CD4-positive, alpha-beta T cell (primary cell): ENCODE results near the gene PDGFA. TPM values are rescaled to one million over a fixed set of nuclear protein-coding genes. Genes with fewer than 3 reads are reported as not detected.

Experiments used
- ATAC-seq: fragments of 200-7000 bp; cut with Tn5 transposase; one replicate; pipeline ENCODE4 v1.10.0; 2022; ENCODE audit warnings: mild to moderate bottlenecking; ENCODE audit not compliant: poor library complexity
- CTCF ChIA-PET: fragments of 350-600 bp; sonication (Branson Sonifier 250); formaldehyde crosslinking; loops from one replicate; lab custom pipeline; 2021; ENCODE audit warnings: antibody characterized with exemption, inconsistent platforms; lab: Charles Lee
- POLR2A ChIA-PET: fragments of 350-600 bp; sonication (Branson Sonifier 250); formaldehyde crosslinking; loops from one replicate; lab custom pipeline; 2021; ENCODE audit warnings: antibody characterized with exemption, inconsistent platforms; lab: Charles Lee
- DNase-seq, 14 experiments: peaks; one replicate each; pipeline ENCODE4 v3.0.0-alpha.2; 2013 to 2020; ENCODE audit warnings: mixed read lengths in 2 of 14
- H3K27ac ChIP-seq, 2 donors: one replicate each; pipeline versions ENCODE4 v1.5.1 to v1.7.0; 2013; ENCODE audit warnings: low read length in 2 of 2, low read depth in 1 of 2, mild to moderate bottlenecking in 1 of 2
- H3K27me3 ChIP-seq, 2 experiments: 1 replicate in 1 of 2; 2 replicates in 1 of 2; pipeline versions ENCODE4 v1.6.1 to v1.7.0; 2013; ENCODE audit warnings: low read length in 2 of 2, control low read depth in 1 of 2, mild to moderate bottlenecking in 1 of 2, moderate library complexity in 1 of 2; ENCODE audit not compliant: insufficient read depth in 2 of 2, control insufficient read depth in 1 of 2
- H3K36me3 ChIP-seq: one replicate; pipeline ENCODE4 v1.6.1; 2013; ENCODE audit warnings: low read length, control low read depth; ENCODE audit not compliant: insufficient read depth
- H3K4me1 ChIP-seq: one replicate; pipeline ENCODE4 v1.6.1; 2013; ENCODE audit warnings: low read length, control low read depth; ENCODE audit not compliant: insufficient read depth
- H3K4me3 ChIP-seq: one replicate; pipeline ENCODE4 v1.5.1; 2013; ENCODE audit warnings: mild to moderate bottlenecking, low read length, moderate library complexity
- H3K9me3 ChIP-seq, 2 experiments: 1 replicate in 1 of 2; 2 replicates in 1 of 2; pipeline versions ENCODE4 v1.6.1 to v1.7.0; 2013; ENCODE audit warnings: low read length in 2 of 2, mild to moderate bottlenecking in 2 of 2, control low read depth in 1 of 2, moderate library complexity in 1 of 2; ENCODE audit not compliant: control insufficient read depth in 1 of 2, insufficient read depth in 1 of 2
- H3K27ac Mint-ChIP-seq: one replicate; pipeline ENCODE4 v1.8.0; 2020; ENCODE audit warnings: mixed read lengths
- H3K27me3 Mint-ChIP-seq: one replicate; pipeline ENCODE4 v1.8.0; 2021; ENCODE audit warnings: mixed read lengths
- H3K36me3 Mint-ChIP-seq: one replicate; pipeline ENCODE4 v1.8.0; 2021; ENCODE audit warnings: low read depth, mixed read lengths
- H3K4me1 Mint-ChIP-seq: one replicate; pipeline ENCODE4 v1.8.0; 2021; ENCODE audit warnings: low read depth, mixed read lengths
- H3K4me3 Mint-ChIP-seq: one replicate; pipeline ENCODE4 v1.8.0; 2020; ENCODE audit warnings: mild to moderate bottlenecking, mixed read lengths
- H3K9me3 Mint-ChIP-seq: one replicate; pipeline ENCODE4 v1.8.0; 2020; ENCODE audit warnings: mixed read lengths
- CTCF ChIP-seq: fragments of 200-600 bp; IDR thresholded peaks from one replicate; pipeline ENCODE4 v1.8.0; 2022; ENCODE audit warnings: antibody characterized with exemption, mild to moderate bottlenecking
- intact Hi-C, 2 experiments: fragments of 100-400 bp; cut with DNase I in 1 of 2; cut with micrococcal nuclease in 1 of 2; formaldehyde crosslinking; loops; one replicate each; pipeline versions ENCODE4 v1.15.1 to v1.9.0; 2023 to 2025; cut with DNase I, micrococcal nuclease
- total RNA-seq, 174 experiments: library from RNA in 2 of 174; stranded (reverse) in 2 of 174; gene quantifications; one replicate each; pipeline ENCODE4 v1.2.3 and lab custom pipeline; 2021 to 2026

PDGFA gene
- total RNA-seq, 2 experiments from 2014 or later: 0.55 to 0.70 TPM

DNA sequence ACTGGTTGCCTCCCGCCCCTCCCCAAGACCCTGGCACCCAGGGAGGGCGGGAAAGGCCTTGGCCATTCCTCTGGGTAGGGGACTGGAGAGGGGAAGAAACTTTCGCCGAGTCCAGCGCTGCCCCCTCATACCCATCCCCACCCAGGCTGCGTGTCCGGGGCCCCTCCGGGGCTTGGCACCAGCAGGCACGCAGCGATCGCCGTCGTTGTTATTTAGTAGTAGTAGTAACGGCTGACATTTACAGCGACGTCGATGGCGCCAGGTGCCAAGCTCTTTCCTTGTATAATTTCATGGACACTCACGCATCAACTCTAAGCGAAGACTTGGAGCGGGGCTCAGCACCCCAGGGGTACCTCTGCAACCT is 3.3 kb upstream of the PDGFA start:
- intact Hi-C loops: loop anchor here (5.0 to 10.0 kb wide), 2 partner anchors 114 to 198 kb away; no protein-coding TSS in a partner anchor
- H3K9me3 Mint-ChIP-seq: no peaks in the 10 kb centered on the region
- peaks cover 34% of the 10 kb centered on the region for H3K4me1 ChIP-seq
- CTCF ChIA-PET: no interaction called here
- H3K4me3 Mint-ChIP-seq: no peak overlapping the region
- H3K9me3 ChIP-seq: peaks cover 0 to 21% of the 10 kb centered on the region in 2 experiments
- H3K36me3 Mint-ChIP-seq: no peaks in the 10 kb centered on the region
- no peak overlapping the region for H3K27ac Mint-ChIP-seq
- POLR2A ChIA-PET: no interaction called here
- ATAC-seq (no peak), DNase-seq (no peak)
- H3K27ac ChIP-seq: no peak overlapping the region
- H3K4me1 Mint-ChIP-seq: peaks cover 6% of the 10 kb centered on the region
- H3K36me3 ChIP-seq: no peaks in the 10 kb centered on the region
- H3K27me3 ChIP-seq: peaks cover 29 to 38% of the 10 kb centered on the region in 2 experiments
- peaks cover 43% of the 10 kb centered on the region for H3K27me3 Mint-ChIP-seq
- TF ChIP-seq CTCF: no peak
- H3K4me3 ChIP-seq: no peak overlapping the region

DNA sequence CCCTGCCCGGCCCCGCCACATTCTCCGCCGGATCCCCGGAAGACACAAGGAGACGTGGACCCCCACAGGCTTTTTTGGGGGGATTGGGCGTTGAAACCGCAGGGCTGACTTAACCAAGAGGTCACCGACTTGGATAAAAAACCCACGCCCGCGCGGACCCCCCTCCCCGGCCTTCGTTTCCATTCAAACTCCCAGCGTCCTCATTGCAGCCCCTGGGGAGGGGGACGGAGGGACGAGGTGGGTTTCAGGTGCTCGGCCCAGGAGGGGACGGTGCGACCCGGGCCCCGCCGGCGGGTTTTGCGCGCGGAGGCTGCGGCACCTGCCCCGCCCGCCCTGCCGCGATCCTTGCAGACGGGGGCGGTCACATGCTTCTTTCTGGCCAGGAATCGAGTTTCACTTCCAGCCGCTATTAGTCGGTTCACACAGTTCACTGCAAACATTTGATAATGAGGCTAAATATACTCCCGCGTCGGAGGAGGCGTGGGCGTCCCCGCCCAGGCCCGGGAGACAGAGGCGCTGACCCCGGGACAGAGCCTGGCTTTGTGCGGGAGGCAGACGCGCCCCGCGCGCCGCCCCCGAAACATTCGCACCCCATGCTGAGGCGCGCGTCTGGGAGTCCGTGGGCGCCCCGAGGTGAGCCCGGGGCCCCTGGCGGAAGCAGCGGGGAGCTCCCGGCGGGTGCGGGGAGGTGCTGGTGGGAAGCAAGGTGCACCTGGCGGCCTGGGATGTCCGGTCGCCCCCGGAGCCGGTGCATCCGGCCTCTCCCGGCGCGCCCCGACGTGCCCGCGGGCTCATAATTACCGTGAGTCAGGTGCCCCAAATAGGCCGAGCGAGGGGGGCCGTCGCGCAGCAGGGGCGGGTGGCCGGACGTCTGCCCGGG is 2.7 kb upstream of the PDGFA start:
- POLR2A ChIA-PET: no interaction called here
- no peak for TF ChIP-seq CTCF
- Histone ChIP-seq H3K27me3 (peaks cover 34 to 43% of the 10 kb centered on the region in 2 experiments), H3K27ac (no peak overlapping the region), H3K9me3 (peaks cover 0 to 25% of the 10 kb centered on the region in 2 experiments), H3K36me3 (no peaks in the 10 kb centered on the region), H3K4me1 (peaks cover 39% of the 10 kb centered on the region), H3K4me3 (peak overlapping the region; percentile 26)
- Mint-ChIP-seq H3K27ac (no peak overlapping the region), H3K36me3 (no peaks in the 10 kb centered on the region), H3K4me3 (peak overlapping the region; percentile 49), H3K9me3 (no peaks in the 10 kb centered on the region), H3K27me3 (peaks cover 47% of the 10 kb centered on the region), H3K4me1 (peaks cover 10% of the 10 kb centered on the region)
- intact Hi-C loops: loop anchor here (5.0 to 10.0 kb wide), 2 partner anchors 115 to 198 kb away; no protein-coding TSS in a partner anchor
- DNase-seq (peak in 4 of 14 experiments; percentile 30 to 61 (median 47)), ATAC-seq (peak; percentile 54)
- CTCF ChIA-PET: no interaction called here

- Mint-ChIP-seq H3K36me3 (no peaks in the 10 kb centered on the region), H3K9me3 (no peaks in the 10 kb centered on the region)
Measured at GRCh38 chr7:521221-522070, 1.8 kb upstream of the PDGFA start.

More at GRCh38 chr7:521221-522070, 1.8 kb upstream of the PDGFA start:
- Histone ChIP-seq H3K4me3 (peak overlapping the region; percentile 26), H3K27me3 (peaks cover 34 to 43% of the 10 kb centered on the region in 2 experiments), H3K36me3 (no peaks in the 10 kb centered on the region), H3K9me3 (peaks cover 0 to 19% of the 10 kb centered on the region in 2 experiments), H3K27ac (no peak overlapping the region), H3K4me1 (peaks cover 41% of the 10 kb centered on the region)
- no peak for TF ChIP-seq CTCF
- Mint-ChIP-seq H3K27me3 (peaks cover 48% of the 10 kb centered on the region), H3K27ac (no peak overlapping the region), H3K4me3 (peak overlapping the region; percentile 58), H3K4me1 (peaks cover 10% of the 10 kb centered on the region)
- ChIA-PET CTCF (no interaction called here), POLR2A (no interaction called here)
- intact Hi-C loops: loop anchor here (5.0 to 10.0 kb wide), 2 partner anchors 116 to 197 kb away; no protein-coding TSS in a partner anchor
- DNase-seq (peak in 3 of 14 experiments; percentile 15 to 45 (median 38)), ATAC-seq (no peak)
